ENCODE results near the gene KDELR3. TPM values are rescaled to one million over a fixed set of nuclear protein-coding genes. Genes with fewer than 3 reads are reported as not detected.

Gene KDELR3
- total RNA-seq, 1 experiment from 2014 or later: 33.1 TPM

GRCh38 chr22:38461057-38461413 lies 6.9 kb upstream of the KDELR3 start:
- TSS peak; percentile 56 for BruUV-seq (replicated peaks)
- no peak for ATAC-seq
- intact Hi-C loops (cut with micrococcal nuclease): no loop called here

GRCh38 chr22:38461414-38462081 lies 6.3 kb upstream of the KDELR3 start:
- intact Hi-C loops (cut with micrococcal nuclease): no loop called here
- ChIA-PET CTCF (no interaction called here), POLR2A (interaction anchor here (1.0 to 1.3 kb wide), 2 partner anchors 29 to 63 kb away, joined by 3 read pairs; no protein-coding TSS in a partner anchor), RAD21 (ENCODE audit: low non-redundant PET in 1 of 2, low total read pairs in 2 of 2, uncharacterized antibody in 2 of 2, unreplicated experiment in 2 of 2) (no interaction called here)
- no peaks in the 10 kb centered on the region for H3K9me3 ChIP-seq (ENCODE audit: control insufficient read depth in 1 of 2, insufficient read depth in 1 of 2, low read depth in 1 of 2, low read length in 2 of 2)
- ATAC-seq (peak; percentile 88), DNase-seq (ENCODE audit: low read depth, low spot score) (peak; percentile 82)
- H3K27me3 ChIP-seq (ENCODE audit: insufficient read depth, low read length): no peaks in the 10 kb centered on the region
- H3K79me2 ChIP-seq (ENCODE audit: insufficient read depth, low read length): no peaks in the 10 kb centered on the region
- no peaks in the 10 kb centered on the region for H3K36me3 ChIP-seq (ENCODE audit: control insufficient read depth in 1 of 2, insufficient read depth in 2 of 2, low read length in 2 of 2)
- H3K27ac ChIP-seq (ENCODE audit: low read depth, low read length): no peak overlapping the region; the same call in 1 of the 2 replicates
- H2AFZ ChIP-seq (ENCODE audit: low read depth, low read length, poor library complexity, severe bottlenecking): peak overlapping the region; percentile 52
- H3K4me1 ChIP-seq (ENCODE audit: control insufficient read depth in 1 of 2, insufficient read depth in 2 of 2, low read length in 2 of 2): peaks cover 19 to 41% of the 10 kb centered on the region in 2 experiments
- peak overlapping the region; percentile 48 for H3K9ac ChIP-seq (ENCODE audit: low read length)
- H3K9me2 ChIP-seq (ENCODE audit: insufficient read depth): no peaks in the 10 kb centered on the region
- H3K4me2 ChIP-seq (ENCODE audit: low read length): peak overlapping the region; percentile 77
- H3K4me3 ChIP-seq (replicated peaks in 1 of 2; ENCODE audit: low read depth in 1 of 2, low read length in 2 of 2): peak overlapping the region; percentile 30 to 52
- H4K20me1 ChIP-seq (ENCODE audit: insufficient read depth): no peaks in the 10 kb centered on the region
- BruUV-seq (replicated peaks): no TSS peak
- peak; percentile 40; the same call in 1 of the 2 replicates for TF ChIP-seq POLR2AphosphoS5 (IDR thresholded peaks at IDR 0.05; ENCODE audit: low read depth, low read length)
- TF ChIP-seq ZNF274 (IDR thresholded peaks at IDR 0.05; ENCODE audit: low read depth, low read length): no peak
- TF ChIP-seq FOSL1 (IDR thresholded peaks at IDR 0.05; ENCODE audit: low read depth): no peak
- TF ChIP-seq EGR1 (IDR thresholded peaks at IDR 0.05; ENCODE audit: low read depth): no peak
- no peak for TF ChIP-seq RAD21 (IDR thresholded peaks at IDR 0.05; ENCODE audit: low read depth)
- TF ChIP-seq ELF1 (IDR thresholded peaks at IDR 0.05; ENCODE audit: borderline replicate concordance, low read depth): no peak
- no peak for TF ChIP-seq EZH2 (IDR thresholded peaks at IDR 0.05)
- TF ChIP-seq MAX (IDR thresholded peaks at IDR 0.05): peak; percentile 86
- TF ChIP-seq TCF7L2 (IDR thresholded peaks at IDR 0.05; ENCODE audit: borderline replicate concordance, extremely low read depth, insufficient read depth, insufficient read length): peak; percentile 50
- TF ChIP-seq CTCF (IDR thresholded peaks at IDR 0.05 in 2 of 3, conservative IDR thresholded peaks at IDR 0.05 in 1 of 3; ENCODE audit: borderline replicate concordance in 1 of 3, insufficient read depth in 1 of 3, low read depth in 2 of 3, low read length in 2 of 3): no peak
- TF ChIP-seq SRF (IDR thresholded peaks at IDR 0.05; ENCODE audit: low read depth): no peak
- no peak for TF ChIP-seq REST (IDR thresholded peaks at IDR 0.05; ENCODE audit: low read depth)

More at GRCh38 chr22:38461057-38461413, 6.9 kb upstream of the KDELR3 start:
- ChIA-PET CTCF (no interaction called here), POLR2A (interaction anchor here (1.3 kb wide), 1 partner anchor 63 kb away, joined by 3 read pairs; no protein-coding TSS in a partner anchor), RAD21 (ENCODE audit: low non-redundant PET in 1 of 2, low total read pairs in 2 of 2, uncharacterized antibody in 2 of 2, unreplicated experiment in 2 of 2) (no interaction called here)
- no peak for DNase-seq (ENCODE audit: low read depth, low spot score)
- Histone ChIP-seq H3K9me3 (ENCODE audit: control insufficient read depth in 1 of 2, insufficient read depth in 1 of 2, low read depth in 1 of 2, low read length in 2 of 2) (no peaks in the 10 kb centered on the region), H3K27me3 (ENCODE audit: insufficient read depth, low read length) (no peaks in the 10 kb centered on the region), H4K20me1 (ENCODE audit: insufficient read depth) (no peaks in the 10 kb centered on the region), H2AFZ (ENCODE audit: low read depth, low read length, poor library complexity, severe bottlenecking) (peak overlapping the region; percentile 52), H3K9me2 (ENCODE audit: insufficient read depth) (no peaks in the 10 kb centered on the region), H3K9ac (ENCODE audit: low read length) (peak overlapping the region; percentile 48), H3K79me2 (ENCODE audit: insufficient read depth, low read length) (no peaks in the 10 kb centered on the region), H3K36me3 (ENCODE audit: control insufficient read depth in 1 of 2, insufficient read depth in 2 of 2, low read length in 2 of 2) (no peaks in the 10 kb centered on the region), H3K27ac (ENCODE audit: low read depth, low read length) (no peak overlapping the region; the same call in 1 of the 2 replicates), H3K4me3 (replicated peaks in 1 of 2; ENCODE audit: low read depth in 1 of 2, low read length in 2 of 2) (peak overlapping the region; percentile 30 to 52), H3K4me2 (ENCODE audit: low read length) (peak overlapping the region; percentile 77), H3K4me1 (ENCODE audit: control insufficient read depth in 1 of 2, insufficient read depth in 2 of 2, low read length in 2 of 2) (peaks cover 24 to 44% of the 10 kb centered on the region in 2 experiments)
- TF ChIP-seq ATF3 (IDR thresholded peaks at IDR 0.05): no peak

Data from HCT116 (cell line).